ENCODE data around the gene PIEZO2.

PIEZO2 gene

DNA sequence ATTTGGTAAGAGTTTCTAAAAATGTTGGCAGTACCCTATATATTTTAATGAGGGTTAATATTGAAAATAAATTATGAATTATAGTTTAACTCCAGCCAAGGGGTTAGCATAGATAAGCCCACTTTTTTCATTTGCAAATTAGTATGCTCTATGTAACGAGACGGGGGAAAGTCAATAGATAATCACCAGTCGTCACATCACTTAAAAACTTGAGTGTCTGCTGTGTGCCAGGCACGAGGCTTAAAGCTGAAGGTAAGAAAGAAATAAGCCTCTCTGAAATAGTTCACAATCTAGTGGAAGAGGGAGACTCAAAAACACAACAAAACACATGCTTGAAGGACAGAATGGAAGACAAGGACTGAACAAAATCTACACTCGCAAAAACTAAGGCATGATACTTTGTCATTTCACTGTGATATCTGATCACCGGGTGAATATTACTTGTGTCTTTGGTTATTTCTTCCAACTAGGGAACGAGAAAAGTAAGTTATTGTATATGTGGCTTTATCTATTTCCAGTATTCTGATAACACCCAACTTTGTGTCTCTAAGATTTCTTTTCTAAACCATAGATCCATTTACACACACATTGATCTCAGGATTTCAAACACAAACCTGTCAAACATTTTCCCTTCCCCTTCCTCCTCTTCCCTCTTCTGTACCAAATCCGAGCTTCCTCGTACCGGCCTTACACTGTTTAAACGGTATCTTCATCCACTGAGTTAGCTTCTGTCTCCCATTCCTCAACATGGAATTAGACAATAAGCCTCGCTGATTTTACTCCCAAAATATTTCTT, 199.1 kb downstream of the PIEZO2 start:
- no peak overlapping the region for H3K27ac ChIP-seq
- TF ChIP-seq ZFX (IDR thresholded peaks at IDR 0.05): no peak
- TF ChIP-seq, protein P1, sequence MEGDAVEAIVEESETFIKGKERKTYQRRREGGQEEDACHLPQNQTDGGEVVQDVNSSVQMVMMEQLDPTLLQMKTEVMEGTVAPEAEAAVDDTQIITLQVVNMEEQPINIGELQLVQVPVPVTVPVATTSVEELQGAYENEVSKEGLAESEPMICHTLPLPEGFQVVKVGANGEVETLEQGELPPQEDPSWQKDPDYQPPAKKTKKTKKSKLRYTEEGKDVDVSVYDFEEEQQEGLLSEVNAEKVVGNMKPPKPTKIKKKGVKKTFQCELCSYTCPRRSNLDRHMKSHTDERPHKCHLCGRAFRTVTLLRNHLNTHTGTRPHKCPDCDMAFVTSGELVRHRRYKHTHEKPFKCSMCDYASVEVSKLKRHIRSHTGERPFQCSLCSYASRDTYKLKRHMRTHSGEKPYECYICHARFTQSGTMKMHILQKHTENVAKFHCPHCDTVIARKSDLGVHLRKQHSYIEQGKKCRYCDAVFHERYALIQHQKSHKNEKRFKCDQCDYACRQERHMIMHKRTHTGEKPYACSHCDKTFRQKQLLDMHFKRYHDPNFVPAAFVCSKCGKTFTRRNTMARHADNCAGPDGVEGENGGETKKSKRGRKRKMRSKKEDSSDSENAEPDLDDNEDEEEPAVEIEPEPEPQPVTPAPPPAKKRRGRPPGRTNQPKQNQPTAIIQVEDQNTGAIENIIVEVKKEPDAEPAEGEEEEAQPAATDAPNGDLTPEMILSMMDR (conservative IDR thresholded peaks at IDR 0.05): no peak

DNA sequence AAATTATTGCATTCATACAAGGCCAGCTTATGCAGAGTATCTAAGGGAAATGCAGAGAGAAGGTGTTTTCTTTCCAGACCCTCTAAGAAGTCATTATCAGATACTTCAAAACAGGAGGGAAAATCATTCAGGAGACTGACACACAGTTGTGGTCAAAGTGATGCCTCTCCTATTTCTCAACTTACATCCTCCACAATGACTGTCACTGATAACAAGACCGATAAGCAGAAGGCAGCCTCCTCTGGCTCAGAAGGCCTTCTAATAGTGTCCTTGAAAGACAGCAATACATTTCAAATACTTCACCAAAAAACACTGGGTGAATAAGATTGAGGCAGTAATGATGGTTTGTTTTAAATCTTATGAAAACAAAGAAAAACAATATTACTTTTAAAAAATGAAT, 199.7 kb downstream of the PIEZO2 start:
- no peak overlapping the region for H3K27ac ChIP-seq
- TF ChIP-seq, protein P1 (conservative IDR thresholded peaks at IDR 0.05): no peak
- no peak for TF ChIP-seq ZFX (IDR thresholded peaks at IDR 0.05)

DNA sequence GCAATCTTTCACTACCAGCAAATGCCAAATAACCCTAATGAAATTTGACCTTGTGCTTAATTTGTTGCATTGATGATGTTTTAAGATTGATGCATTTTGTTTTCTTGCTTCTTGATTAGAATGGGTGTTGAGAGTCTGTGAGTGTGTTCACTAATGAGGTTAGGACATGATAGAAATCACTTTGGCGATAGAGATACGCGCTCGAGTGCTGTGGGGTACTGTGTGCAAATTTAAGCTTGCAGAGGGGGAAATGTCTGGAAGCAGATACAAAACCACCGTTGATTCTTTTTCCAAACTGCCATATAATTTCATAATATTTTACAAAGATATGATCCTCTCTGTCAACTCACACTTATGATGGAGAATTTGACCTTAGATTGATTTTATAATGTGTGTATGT, 200.9 kb downstream of the PIEZO2 start:
- TF ChIP-seq, protein P1 (conservative IDR thresholded peaks at IDR 0.05): no peak
- no peak for TF ChIP-seq ZFX (IDR thresholded peaks at IDR 0.05)
- no peak overlapping the region for H3K27ac ChIP-seq

DNA sequence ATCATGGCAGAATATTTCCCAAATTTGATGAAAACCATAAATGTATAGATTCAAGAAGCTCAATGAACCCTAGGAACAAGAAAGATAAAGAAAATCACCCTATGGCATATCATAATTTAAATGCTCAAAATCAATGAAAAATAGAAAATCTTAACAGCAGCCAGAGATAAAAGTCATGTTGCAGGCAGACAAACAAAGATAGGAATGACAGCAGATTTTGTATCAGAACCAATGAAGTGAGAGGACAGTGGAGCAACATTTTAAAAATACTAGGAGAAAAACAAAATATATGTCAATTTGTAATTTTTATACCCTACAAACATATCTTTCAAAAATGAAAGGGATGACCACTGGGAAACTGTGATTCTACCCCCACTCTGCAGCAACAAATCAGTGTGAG, 203.3 kb downstream of the PIEZO2 start:
- no peak overlapping the region for H3K27ac ChIP-seq
- no peak for TF ChIP-seq ZFX (IDR thresholded peaks at IDR 0.05)
- TF ChIP-seq, protein P1 (conservative IDR thresholded peaks at IDR 0.05): no peak

DNA sequence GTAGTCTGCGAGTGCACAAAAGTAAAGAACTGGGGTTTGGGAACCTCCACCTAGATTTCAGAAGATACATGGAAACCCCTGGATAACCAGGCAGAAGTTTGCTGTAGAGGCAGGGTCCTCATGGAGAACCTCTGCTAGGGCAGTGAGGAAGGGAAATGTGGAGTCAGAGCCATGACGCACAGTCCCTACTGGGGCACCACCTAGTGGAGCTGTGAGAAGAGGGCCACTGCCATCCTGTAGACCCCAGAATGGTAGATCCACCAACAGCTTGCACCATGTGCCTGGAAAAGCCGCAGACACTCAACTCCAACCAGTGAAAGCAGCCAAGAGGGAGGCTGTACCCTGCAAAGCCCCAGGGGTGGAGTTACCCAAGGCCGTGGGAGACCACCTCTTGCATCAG, 206.4 kb downstream of the PIEZO2 start:
- TF ChIP-seq, protein P1 (conservative IDR thresholded peaks at IDR 0.05): no peak
- no peak overlapping the region for H3K27ac ChIP-seq

DNA sequence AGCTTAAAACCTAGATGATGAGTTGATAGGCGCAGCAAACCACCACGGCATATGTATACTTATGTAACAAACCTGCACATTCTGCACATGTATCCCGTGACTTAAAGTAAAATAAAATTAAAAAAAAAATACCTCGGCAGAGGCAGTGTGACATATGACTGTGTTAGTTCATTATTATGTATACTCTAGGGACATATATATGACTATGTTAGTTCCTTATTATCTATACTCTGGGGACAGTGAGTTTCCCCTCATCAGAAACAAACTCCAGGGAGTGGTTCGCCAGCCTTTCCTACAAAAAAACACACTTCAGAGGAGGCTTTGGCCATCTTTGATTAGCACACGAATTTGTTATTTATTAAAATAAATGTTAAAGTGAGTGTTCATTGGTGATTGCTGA, 209.5 kb downstream of the PIEZO2 start:
- H3K27ac ChIP-seq: no peak overlapping the region
- TF ChIP-seq ZFX (IDR thresholded peaks at IDR 0.05): no peak
- TF ChIP-seq, protein P1 (conservative IDR thresholded peaks at IDR 0.05): no peak

DNA sequence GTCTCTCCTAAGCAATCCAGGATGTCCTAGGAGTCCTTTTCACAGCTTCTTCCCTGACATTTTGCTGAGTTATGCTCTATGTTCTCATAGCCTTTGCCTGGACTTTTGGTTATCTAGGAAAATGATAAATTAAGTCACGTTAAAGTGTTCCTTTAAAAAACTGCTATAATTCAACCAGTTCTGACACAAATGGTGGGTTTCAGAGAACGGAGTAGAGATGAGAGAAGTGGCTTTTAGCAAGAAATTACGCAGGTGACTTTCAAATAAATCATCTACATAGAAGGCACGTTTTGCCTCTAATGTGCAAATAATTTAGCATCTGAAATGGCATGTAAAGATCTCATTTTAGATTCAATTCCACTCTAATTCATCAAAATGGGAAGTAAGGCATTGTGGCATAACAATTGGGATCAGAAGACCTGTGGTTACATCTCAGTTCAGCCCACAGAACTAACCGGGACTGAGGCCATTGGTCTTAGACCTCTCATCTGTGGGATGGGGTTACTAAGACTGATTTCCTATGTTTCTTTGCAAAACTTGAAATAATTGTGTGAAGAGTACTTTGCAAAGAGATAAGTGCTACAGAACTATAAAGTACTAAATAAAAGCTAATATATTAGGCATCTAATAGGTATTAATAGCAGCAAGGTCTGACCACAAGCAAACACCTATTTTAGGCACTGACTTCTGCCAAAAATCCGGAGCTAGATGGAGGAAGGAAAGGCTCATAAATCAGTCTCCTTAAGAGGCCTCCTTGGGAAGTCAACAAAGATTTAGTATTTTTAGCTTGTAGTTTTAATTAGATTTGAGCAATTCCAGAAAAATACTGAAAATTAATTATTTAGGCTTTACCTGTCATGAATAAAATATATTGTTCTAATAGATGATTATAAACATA, 211.4 kb downstream of the PIEZO2 start:
- no peak for TF ChIP-seq ZFX (IDR thresholded peaks at IDR 0.05)
- TF ChIP-seq, protein P1 (conservative IDR thresholded peaks at IDR 0.05): no peak
- H3K27ac ChIP-seq: no peak overlapping the region

All from C4-2B (cell line).